ENCODE results near the gene THADA.
A peak's percentile ranks its signal among the peaks of the same experiment; 100 is the strongest.

Gene THADA

DNA sequence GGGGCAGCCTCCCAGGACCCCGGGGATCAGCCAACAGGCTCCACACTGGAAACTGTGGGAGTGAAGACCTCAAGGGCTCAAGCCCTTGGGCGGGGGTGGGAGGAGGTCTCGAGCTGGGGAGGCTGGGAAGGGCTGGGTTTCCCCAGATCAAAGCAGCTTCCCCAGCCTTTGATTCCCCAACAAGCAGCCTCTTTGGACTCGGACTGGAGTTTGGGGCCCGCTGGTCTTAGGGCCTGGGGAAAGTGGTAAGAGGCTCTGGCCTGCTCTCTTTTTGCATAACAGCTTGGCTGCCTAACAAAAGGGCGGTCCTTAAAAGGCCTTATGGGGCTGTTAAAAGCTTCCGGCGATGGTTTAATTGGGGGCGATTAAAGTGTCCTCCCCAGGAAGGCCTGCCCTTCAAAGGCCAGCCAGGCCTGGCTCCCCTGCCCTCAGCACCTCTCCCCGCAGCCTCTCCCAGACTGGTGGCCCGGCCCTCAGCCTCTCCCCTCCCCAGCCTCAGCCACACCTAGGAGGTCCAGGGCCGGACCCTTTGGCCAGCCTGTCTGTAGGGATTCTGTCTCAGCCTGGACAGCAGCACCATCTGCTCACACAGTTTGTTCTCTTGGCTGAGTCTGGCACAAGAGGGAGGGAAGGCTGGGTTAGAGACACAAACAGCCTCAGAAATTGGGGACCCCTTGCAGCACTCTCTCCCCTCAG, 409.0 kb downstream of the THADA start:
- H3K36me3 Mint-ChIP-seq: peaks cover 3% of the 10 kb centered on the region
- CTCF ChIA-PET: interaction anchor here (1.0 kb wide), 1 partner anchor 15 kb away, joined by 3 read pairs; no protein-coding TSS in a partner anchor
- no peak overlapping the region for H3K4me3 Mint-ChIP-seq
- H3K9me3 Mint-ChIP-seq: no peaks in the 10 kb centered on the region
- H3K4me1 Mint-ChIP-seq: peaks cover 63% of the 10 kb centered on the region
- no peak for DNase-seq
- peaks cover 6% of the 10 kb centered on the region for H3K27me3 Mint-ChIP-seq
- no peak overlapping the region for H3K27ac Mint-ChIP-seq

DNA sequence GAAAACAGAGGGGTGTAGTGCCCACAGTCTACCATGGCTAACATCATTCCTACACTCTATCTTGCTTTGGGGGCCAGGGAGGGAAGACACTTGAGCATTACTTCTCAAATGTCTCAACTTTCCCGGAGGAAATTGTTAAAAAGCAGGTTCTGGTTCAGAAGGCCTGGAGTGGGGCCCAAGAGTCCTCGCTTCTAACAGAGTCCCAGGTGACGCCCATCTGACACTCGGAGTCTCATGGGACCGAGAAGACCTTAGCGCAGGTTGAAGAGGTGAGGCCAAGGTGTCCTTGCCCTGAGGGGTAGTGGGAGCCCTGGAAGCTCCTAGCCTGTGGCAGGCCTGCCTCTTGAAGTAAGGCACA, 409.5 kb downstream of the THADA start:
- Mint-ChIP-seq H3K4me1 (peaks cover 61% of the 10 kb centered on the region), H3K27ac (no peak overlapping the region), H3K9me3 (no peaks in the 10 kb centered on the region), H3K36me3 (peaks cover 3% of the 10 kb centered on the region), H3K4me3 (no peak overlapping the region), H3K27me3 (peaks cover 6% of the 10 kb centered on the region)
- CTCF ChIA-PET: no interaction called here
- DNase-seq: no peak

DNA sequence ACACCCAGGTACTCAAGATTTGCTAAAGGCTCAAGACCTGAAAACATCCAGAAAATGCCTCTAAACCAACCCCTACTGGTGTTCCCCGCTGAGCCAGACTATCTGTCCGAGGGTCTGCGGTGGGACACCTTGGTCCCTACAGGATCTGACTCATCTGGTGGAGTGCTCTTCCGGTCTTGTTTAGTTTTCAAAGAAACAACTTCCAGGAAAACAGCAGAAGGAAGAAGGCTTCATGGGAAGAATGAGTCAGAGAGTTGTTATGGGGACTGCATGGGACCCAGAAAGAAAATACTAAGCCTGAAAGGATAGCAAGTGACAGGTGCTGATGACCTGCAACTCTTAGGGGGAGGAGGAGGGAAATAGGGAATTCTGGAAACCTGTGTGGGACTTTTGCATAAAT, 410.7 kb downstream of the THADA start:
- H3K4me1 Mint-ChIP-seq: peaks cover 71% of the 10 kb centered on the region
- CTCF ChIA-PET: interaction anchor here (1.0 kb wide), 1 partner anchor 28 kb away, joined by 3 read pairs; no protein-coding TSS in a partner anchor
- DNase-seq: no peak
- peaks cover 3% of the 10 kb centered on the region for H3K36me3 Mint-ChIP-seq
- H3K4me3 Mint-ChIP-seq: peak overlapping the region; percentile 7
- peak overlapping the region; percentile 89 for H3K27ac Mint-ChIP-seq
- peaks cover 4% of the 10 kb centered on the region for H3K27me3 Mint-ChIP-seq
- no peaks in the 10 kb centered on the region for H3K9me3 Mint-ChIP-seq

DNA sequence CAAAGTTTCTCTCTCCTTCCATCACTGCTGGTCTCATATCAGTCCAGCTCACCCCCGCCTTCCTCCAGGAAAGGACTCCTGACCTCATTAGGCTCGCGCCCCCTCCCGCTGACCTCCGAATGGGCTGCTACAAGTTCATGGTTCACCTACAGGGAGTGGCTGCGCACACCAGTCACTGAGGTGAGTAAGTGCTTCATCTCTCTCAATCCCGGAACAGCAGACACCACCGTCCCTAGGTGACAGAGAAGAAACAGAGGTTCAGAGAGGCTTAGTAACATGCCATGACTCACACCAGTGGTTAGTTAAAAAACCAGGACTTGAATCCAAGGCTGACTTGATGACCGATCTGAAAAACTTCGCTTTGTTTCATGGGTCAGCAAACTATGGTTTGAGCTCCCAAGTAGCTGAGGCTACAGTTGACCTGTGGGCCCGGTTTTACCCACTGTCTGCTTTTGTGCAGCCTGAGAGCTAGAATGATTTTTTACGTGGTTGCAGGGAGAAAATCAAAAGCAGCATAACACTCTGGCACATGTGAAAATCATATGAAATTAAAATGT, 411.4 kb downstream of the THADA start:
- Mint-ChIP-seq H3K36me3 (peaks cover 3% of the 10 kb centered on the region), H3K4me3 (no peak overlapping the region), H3K4me1 (peaks cover 72% of the 10 kb centered on the region), H3K27ac (peak overlapping the region; percentile 89), H3K9me3 (no peaks in the 10 kb centered on the region), H3K27me3 (peaks cover 4% of the 10 kb centered on the region)
- CTCF ChIA-PET: interaction anchor here (1.0 kb wide), 1 partner anchor 29 kb away, joined by 3 read pairs; no protein-coding TSS in a partner anchor
- peak; percentile 65 for DNase-seq

DNA sequence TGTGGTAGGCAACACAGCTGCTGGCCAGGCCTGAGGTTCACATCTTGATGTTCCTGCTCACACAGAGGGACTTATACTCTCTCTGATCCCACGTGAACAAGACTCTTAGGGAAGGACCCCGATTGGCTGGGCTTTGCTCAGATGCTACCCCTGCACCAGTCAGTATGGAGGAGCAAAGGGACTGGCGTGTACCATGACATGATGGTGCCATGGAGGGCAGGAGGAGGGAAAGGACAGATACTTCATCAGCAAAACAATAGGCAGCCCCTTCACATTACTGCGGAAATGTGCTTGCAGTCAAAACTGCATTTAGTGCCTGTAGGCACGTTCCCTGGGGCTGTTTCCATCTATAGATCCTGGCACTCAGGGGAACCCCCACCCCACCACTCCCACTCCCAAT, 412.1 kb downstream of the THADA start:
- H3K27me3 Mint-ChIP-seq: peaks cover 4% of the 10 kb centered on the region
- CTCF ChIA-PET: no interaction called here

DNA sequence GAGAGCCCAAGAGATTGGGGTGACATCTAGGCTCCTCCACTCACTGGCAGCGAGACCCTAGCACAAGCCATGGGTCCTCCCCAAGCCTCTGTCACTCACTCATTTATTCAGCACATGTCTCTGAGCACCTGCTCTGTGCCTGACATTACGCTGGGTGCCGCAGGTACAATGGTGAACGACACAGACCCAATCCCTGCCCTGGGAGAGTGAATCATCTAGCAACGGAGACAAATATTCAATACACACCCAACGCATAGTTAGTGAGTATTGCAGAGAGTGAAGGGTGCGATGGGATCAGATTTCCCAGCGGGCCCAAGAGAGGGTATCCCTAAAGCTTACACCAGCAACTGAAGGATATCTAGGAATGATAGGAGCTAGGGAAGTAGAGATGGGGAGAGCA, 414.9 kb downstream of the THADA start:
- CTCF ChIA-PET: interaction anchor here (1.0 to 2.1 kb wide), 4 partner anchors 10 to 52 kb away, joined by 3 to 11 read pairs (median 4); no protein-coding TSS in a partner anchor
- H3K9me3 Mint-ChIP-seq: no peaks in the 10 kb centered on the region
- peaks cover 4% of the 10 kb centered on the region for H3K27me3 Mint-ChIP-seq
- peaks cover 3% of the 10 kb centered on the region for H3K36me3 Mint-ChIP-seq
- no peak for DNase-seq
- H3K27ac Mint-ChIP-seq: no peak overlapping the region
- peaks cover 76% of the 10 kb centered on the region for H3K4me1 Mint-ChIP-seq
- H3K4me3 Mint-ChIP-seq: no peak overlapping the region

More for the DNA sequence above, 412.1 kb downstream of the THADA start:
- Mint-ChIP-seq H3K4me3 (no peak overlapping the region), H3K9me3 (no peaks in the 10 kb centered on the region), H3K27ac (no peak overlapping the region), H3K4me1 (peaks cover 73% of the 10 kb centered on the region), H3K36me3 (peaks cover 3% of the 10 kb centered on the region)
- DNase-seq: no peak

All from activated naive CD4-positive, alpha-beta T cell treated with anti-CD3 and anti-CD28 coated beads, Interleukin-2, amount 10 ng/mL, durations not matched to agents 7 days and 5 days (primary cell).